GM21619 (cell line): ENCODE results near the gene PIGZ.
"Not testable (repeated sequence)": the region's sequence is repeated elsewhere in the genome, so short reads cannot be mapped to it uniquely, and the experiment has no call there.

Experiments used
- ATAC-seq: cut with Tn5 transposase; IDR thresholded peaks from one replicate; pipeline ENCODE4 v1.9.1; 2021; ENCODE audit not compliant: unreplicated experiment

Gene PIGZ

DNA sequence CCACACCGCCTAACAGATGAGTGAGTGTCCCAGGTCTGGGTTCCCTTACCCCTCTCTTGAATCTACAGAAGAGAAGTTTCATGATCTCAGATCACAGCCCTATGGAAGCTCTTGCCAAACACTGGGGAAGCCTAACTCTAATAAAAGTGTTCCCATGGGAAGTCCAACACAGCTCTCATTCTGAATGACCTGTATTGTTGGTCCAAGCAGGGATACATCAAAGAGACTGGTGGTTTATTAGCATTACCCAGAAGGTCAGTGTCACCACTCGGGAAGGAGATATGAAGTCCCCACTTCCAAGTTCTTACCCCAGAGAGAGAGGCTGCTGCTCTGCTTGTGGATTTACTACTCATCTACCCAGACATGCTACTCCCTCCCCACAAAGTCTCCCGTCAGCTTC is 17.3 kb downstream of the PIGZ start:
- ATAC-seq, result no peak

DNA sequence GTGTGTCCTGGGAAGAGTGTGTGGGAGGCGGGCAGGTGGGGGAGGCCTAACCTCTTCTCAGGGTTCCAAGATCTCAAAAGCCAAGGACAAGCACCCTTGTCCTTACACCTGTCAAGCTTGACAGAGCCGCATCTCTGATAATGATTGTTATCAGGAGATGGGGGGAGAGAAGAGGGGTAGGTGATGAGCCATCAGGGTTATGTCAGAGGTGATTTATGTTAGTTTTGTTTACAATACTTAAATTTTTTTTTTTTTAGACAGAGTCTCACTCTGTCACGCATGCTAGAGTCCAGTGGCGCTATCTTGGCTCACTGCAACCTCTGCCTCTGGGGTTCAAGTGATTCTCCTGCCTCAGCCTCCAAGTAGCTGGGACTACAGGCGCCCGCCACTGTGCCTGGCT is 18.9 kb downstream of the PIGZ start:
- ATAC-seq, result no peak

DNA sequence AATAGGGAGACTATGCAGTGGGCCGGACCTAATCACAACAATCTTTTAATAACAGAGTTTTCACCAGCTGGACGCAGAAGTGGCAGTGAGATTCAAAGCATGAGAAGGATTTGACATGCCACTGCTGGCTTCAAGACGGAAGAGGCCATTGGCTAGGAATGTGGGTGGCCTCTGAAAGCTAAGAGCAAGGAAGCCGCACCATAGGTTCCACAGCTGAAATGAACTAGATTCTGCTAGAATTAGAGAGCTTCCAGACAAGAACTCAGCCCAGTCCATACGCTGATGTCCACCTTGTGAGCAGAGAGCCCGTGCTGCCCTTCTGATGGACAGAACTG is 19.4 kb downstream of the PIGZ start:
- no peak for ATAC-seq

DNA sequence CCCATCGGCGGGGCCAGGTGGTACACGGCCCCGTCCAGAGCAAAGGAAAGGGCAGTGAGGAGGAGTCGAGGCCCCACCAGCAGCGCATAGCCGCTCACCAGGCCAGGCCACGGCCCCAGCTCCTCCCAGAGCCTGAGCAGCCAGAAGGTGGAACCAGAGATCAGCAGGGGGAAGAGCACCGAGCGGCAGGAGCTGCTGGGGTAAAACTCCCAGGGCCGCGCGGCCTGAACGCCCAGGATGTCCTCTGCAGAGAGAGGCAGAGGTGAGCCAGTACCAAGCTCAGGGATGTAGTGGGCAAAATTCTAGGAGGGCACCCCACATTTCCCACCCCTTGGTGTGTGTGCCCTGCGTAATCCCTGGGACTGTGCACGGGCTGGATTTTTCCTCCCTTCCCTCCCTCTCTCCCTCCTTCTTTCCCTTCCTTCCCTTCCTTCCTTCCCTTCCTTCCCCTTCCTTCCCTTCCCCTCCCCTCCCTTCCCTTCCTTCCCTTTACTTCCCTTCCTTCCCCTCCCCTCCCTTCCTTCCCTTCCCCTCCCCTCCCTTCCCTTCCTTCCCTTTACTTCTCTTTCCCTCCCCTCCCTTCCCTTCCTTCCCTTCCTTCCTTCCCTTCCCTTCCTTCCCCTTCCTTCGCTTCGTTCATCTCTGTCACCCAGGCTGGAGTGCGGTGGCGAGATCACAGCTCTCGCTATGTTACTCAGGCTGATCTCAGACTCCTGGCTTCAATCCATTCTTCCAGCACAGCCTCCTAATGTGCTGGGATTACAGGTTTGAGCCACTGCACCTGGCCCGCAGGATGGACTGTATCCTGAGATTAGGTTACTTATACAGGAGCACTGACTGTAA is 20.0 kb downstream of the PIGZ start:
- no peak for ATAC-seq

DNA sequence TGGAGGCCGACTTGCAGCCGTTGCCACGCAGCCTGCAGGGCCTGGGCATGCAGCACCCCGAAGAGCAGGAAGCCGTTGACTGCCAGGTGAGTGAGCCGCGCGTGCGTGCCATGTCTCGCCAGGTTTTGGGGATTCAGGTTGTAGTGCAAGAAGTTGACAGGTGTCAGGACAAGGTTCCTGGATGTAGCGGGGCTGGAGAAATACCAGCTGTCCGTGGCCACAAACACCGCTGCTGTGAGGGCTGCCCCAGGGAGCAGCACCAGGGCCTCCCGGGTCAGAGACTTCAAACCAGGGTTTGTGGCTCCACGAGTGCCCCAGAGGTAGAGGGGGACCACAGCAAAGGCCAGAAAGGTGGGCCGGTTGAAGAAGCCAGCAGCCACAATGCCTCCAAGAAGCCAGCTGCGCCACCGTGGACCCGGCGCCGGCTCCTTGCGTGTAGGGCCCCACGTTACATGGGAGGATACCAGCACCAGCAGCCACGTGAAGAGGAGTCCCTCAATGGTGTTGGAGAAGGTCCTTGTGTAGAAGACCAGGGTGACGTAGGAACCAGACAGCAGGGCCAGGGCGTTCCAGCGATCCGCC is 20.7 kb downstream of the PIGZ start:
- ATAC-seq, result no peak

DNA sequence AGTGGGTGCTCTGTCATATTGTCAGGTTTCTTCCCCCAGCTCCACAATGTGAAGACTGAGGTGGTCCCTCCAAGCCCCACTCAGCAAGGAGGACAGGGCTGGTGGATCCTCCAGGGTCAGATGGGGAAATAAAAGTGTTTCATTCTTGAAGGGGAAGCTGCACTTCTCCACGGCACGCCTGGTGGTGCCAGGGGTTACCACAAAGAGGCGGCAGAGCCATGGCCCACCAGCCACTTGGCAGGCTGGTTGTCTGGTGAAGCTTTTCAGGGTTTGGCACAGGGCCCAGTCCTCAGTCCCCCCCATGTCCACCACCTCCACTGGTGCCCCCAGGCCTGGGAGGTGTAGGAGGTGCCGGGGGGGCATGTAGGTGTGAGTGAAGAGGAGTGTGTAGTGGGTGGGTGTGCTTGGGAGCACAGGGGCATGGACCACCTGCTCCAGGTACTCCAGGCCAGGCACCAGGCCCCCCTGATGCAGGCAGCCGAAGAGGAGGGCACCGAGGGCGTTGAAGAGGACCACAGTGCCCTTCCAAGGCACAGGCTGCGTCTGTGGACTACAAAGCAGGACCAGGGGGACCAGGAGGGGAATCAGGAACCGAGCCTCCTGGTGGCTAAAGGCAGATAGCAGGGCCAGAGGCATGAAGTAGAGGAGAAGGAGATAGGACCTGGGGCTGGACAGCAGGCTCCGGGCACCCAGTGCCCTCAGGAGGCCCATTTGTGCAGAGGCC is 21.3 kb downstream of the PIGZ start:
- ATAC-seq, result no peak

DNA sequence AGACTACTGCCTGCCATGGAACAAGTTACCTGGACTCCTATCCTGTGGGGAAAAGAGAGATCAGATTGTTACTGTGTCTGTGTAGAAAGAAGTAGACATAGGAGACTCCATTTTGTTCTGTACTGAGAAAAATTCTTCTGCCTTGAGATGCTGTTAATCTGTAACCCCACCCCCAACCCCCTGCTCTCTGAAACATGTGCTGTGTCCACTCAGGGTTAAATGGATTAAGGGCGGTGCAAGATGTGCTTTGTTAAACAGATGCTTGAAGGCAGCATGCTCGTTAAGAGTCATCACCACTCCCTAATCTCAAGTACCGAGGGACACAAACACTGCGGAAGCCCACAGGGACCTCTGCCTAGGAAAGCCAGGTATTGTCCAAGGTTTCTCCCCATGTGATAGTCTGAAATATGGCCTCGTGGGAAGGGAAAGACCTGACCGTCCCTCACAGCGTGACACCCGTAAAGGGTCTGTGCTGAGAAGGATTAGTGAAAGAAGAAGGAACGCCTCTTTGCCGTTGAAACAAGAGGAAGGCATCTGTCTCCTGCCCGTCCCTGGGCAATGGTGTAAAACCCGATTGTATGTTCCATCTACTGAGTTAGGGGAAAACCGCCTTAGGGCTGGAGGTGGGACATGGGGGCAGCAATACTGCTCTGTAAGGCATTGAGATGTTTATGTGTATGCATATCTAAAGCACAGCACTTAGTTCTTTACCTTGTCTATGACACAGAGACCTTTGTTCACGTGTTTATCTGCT is 24.4 kb downstream of the PIGZ start:
- ATAC-seq, result not testable (repeated sequence)

DNA sequence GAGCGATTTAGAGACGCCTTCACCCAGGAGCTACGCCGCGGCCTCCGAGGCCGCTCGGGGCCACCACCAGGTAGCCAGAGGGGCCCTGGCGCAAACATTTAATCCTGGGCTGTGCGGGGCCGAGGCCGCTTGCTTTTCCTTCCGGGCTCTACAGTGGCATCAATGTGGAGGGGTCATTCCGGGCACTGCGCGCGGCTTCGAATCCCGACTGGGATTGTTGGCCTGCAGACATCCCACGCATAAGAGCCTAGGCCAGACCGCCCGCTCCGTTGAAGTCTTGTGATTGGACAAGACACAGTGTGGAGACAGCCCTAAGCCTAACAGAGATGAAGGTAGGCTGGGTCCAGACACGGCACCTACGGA is 25.7 kb downstream of the PIGZ start:
- ATAC-seq, result peak; percentile 9

DNA sequence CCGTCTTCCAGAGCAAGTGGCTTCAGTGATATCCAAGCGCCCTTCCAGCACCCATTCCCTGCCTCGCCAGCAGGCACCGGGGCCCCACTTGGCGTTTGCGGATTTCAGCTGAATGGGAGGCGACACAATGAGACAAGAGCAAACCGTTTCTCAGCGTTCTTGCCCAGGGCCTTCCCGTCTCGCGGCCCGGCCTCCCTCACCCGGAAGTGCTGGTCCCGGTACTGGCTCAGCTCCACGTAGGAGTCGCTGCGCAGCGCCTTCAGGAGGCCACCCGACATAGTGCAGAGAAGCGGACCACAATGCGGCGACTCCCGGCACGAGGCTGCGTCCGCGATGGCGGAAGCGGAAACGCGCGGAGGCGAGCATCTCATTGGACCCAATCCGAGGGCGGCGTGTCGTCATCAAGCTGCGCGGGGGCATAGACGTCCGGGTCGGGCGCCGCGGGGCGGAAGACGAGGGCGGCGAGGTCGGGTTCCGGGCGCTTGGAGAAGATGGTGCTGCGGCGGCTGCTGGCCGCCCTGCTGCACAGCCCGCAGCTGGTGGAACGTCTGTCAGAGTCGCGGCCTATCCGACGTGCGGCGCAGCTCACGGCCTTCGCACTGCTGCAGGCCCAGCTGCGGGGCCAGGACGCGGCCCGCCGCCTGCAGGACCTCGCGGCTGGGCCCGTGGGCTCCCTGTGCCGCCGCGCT is 26.3 kb downstream of the PIGZ start, which contains the start of gene NCBP2:
TSS of gene NCBP2 (minus strand) at position 303 of the 689 bp plus-strand sequence. CDS start at position 278, 25 bp downstream.
- ATAC-seq, result peak; percentile 87

DNA sequence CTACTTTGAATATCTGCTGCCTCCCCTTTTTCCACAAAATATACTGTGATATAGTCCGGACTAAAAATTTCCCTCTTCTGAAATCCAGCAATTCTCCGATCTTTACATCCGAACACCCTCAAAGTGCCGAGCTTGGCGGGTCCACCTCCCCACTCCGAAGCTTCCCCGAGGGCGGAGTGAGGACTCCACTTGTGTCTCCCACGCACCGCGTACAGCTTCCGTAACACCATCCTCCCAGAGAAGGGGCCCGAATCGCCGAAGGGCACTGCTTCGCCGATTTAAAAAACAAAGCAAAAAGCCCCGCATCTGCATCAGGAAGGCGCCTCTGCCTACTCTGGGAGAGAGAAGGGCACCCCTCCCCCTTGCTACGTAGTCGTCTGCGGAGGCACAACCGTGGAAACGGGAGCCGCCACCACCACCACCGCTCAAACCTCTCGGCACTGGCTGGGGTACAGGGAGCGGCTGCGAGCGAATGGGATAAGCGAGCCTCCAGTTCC is 26.9 kb downstream of the PIGZ start:
- peak; percentile 26 for ATAC-seq

DNA sequence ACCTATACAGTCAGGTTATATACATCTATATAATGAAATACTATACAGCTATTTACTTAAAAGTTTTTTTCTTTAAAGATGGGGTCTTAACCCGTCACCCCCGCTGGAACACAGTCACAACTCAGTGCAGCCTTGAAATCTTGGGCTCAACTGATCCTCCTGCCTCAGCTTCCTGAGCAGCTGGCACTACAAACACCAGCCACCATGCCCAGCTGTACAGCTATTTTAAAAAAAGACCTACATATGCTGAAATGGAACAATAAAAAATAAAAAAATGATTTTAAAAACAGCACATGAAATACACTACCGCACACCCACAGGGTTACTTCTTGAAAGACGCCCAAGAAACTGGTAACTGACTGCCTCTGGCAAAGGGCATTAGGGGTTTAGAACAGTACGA is 30.1 kb downstream of the PIGZ start:
- ATAC-seq, result no peak

DNA sequence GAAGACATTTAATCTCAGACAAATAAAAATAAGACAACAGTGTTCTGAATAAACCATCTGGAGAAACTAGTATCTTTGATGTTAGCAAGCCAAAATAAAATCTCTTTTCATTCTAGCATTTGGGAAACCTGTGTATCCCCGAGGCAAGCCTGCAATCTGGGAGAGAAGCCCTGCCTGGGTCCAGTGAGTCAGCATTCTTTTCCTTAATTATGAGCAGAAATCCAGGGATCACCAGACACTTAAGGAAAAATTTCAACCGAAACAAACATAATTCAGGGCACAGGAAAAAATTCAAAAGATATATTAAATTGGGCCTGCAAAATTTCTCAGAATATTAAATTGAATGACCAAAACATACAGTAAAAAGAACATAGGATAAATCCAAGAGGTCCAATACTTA is 30.5 kb downstream of the PIGZ start:
- ATAC-seq, result no peak

DNA sequence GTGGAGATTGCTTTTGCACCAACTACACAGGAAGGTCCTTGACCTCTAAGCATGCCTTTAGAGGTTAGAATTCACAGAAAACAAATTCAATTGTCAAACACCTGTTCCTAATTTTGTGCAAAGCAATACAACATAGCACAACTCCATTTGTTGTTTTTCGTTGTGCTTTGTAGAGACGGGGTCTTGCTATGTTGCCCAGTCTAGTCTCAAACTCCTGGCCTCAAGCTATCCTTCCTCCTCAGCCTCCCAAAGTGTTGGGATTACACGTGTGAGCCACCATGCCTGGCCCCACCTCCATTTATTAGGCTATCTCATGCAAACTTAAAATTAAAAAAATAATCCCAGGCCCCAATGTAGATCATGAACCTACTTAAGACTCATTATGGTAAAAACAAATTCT is 32.3 kb downstream of the PIGZ start:
- ATAC-seq, result no peak

DNA sequence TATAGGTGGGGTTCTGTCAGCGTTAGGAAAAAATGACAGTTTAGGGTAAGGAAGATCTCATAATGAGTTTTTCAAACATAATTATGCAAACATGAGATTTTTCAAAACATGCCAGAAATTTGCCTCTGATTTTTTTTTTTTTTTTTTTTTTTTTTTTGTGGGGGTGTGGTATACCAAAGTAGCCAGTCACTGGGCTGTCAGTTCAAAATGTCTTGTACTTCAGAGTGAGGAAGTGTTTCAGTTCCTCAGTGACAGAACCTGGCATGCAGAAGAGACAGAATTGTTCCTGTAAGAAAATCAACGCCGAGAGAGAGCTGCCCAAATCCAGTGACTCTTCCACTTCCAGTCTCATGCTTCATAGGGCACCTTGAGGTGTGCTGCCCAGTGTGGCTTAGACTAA is 36.0 kb downstream of the PIGZ start:
- no peak for ATAC-seq

DNA sequence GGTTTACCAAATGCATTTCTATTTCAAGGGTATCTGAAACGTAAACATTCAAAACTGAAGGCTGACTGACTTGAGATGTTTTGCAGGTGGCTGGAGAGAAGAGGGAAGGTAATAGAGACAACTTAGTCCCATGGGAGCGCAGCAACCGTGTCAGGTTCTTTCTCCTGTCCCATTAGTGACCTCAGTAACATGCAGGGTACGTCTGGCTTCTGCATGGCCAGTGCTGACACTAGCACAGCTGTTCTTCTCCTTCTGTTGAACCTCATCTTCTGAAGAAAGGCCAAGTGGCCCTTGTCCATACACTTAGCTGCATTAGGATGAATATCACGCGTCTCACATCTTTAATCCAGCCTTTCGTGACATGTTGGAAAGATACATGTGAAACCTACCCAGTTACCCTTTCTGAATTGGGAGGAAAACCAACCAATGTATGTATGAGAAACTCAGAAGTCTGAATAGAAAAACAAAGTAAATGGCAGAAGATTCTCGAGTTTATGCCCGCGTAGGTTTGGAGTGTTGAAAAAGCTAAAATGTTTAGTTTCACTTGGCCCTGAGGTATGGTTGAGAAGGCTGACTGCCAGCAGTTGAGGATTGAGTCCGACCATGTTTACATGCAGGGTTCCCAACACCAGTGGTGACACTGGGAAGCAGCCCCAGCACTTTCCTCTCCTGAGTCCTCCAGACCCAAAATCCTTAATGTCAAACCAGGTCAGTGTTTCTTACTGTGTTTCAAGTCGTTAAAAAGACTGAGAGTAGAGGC is 36.6 kb downstream of the PIGZ start:
- peak; percentile 64 for ATAC-seq

DNA sequence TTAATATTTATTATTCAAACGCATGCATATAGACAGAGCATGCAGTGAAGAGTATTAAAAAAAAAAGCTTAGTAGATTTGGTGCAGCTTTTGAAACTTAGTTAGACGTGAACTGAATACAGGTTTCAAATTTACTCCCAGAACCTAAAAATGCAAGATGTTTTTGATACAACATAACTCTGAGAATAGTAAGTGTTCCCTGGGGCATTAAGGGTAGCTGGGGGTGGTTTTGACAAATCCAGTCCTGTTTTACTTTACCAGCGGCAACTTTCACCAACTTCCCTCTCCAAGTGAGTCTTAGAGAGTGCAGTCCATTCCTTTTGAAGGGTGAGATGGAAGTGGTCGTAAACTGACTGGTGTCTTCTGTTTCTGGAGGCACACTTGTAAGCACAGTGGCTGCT is 37.5 kb downstream of the PIGZ start:
- ATAC-seq, result no peak

DNA sequence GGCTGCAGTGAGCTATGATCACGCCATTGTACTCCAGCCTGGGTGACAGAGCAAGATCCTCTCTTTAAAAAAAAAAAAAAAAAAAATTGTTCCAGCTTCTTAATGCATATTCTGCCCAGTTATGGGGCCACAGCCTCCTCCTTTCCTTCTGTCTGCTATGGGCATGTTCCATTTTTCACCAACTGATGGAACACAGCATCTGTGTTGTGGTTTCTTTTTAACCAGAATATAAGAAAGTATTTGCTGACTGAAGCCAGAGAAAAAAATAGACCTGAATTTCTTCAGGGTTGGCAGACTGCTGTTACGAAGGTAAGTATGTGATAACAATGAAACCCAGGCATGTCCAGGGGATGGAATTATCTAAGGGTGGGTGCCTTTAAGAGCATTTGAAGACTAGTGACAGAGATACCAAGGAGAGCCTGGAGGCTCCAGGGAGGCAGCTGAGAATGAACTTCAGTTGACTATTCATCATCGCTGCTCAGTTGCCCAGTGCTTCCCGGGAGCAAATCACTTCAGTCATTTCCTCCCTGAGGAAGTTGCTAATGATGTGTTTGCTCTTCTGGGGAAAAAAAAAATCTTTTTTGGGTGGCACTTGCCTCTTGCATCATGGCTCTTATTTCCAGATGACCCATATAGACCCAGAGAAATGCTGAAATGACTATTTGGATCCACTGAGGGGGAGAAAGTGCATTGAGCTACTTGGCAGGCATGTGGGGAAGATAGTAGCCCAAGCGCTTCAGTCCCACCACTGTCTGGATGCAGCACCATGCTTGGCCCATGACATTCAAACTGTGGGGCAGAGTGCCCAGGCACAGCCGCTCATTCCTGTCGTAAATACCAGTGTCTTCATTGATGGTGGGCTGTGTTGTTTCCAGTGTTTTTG is 40.8 kb downstream of the PIGZ start:
- no peak for ATAC-seq

DNA sequence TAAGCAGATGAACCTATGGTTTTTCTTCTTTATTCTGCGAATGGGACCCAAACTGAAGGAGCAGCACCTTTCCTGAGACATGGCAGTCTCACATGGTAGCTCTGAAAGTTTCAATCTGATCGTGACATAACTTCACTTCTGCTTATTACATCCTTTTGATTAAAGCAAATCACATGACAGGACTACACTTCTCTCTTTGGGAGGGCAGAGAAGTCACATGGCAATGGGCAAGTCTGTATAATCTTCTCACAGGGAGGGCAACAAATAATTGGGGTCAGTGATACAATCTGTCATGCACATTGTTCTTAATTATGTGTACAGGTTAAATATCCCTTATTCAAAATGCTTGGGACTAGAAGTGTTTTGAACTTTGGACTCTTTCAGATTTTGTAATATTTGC is 47.9 kb downstream of the PIGZ start:
- no peak for ATAC-seq

DNA sequence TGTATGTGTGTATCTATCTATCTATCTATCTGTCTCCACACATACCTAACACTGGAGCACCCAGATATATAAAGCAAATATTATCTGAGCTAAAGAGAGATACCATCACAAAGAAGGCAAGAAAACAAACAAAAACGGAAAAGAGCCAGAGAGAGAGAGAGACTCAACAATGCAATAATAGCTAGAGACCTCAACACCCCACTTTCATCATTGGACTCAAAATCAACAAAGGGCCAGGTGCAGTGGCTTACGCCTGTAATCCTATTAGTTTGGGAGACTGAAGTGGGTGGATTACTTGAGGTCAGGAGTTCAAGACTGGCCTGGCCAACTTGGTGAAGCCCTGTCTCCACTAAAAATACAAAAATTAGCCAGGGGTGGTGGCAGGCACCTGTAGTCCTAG is 49.7 kb downstream of the PIGZ start:
- ATAC-seq, result no peak
